SIG-M5 (cell line): Measurements from ENCODE around the gene LHX2.
"Not testable (repeated sequence)": the region's sequence is repeated elsewhere in the genome, so short reads cannot be mapped to it uniquely, and the experiment has no call there.

Experiments
- DNase-seq: peaks from one replicate; lab custom pipeline; 2025; lab: John Stamatoyannopoulos, UW

The LHX2 gene, protein sequence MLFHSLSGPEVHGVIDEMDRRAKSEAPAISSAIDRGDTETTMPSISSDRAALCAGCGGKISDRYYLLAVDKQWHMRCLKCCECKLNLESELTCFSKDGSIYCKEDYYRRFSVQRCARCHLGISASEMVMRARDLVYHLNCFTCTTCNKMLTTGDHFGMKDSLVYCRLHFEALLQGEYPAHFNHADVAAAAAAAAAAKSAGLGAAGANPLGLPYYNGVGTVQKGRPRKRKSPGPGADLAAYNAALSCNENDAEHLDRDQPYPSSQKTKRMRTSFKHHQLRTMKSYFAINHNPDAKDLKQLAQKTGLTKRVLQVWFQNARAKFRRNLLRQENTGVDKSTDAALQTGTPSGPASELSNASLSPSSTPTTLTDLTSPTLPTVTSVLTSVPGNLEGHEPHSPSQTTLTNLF

DNA sequence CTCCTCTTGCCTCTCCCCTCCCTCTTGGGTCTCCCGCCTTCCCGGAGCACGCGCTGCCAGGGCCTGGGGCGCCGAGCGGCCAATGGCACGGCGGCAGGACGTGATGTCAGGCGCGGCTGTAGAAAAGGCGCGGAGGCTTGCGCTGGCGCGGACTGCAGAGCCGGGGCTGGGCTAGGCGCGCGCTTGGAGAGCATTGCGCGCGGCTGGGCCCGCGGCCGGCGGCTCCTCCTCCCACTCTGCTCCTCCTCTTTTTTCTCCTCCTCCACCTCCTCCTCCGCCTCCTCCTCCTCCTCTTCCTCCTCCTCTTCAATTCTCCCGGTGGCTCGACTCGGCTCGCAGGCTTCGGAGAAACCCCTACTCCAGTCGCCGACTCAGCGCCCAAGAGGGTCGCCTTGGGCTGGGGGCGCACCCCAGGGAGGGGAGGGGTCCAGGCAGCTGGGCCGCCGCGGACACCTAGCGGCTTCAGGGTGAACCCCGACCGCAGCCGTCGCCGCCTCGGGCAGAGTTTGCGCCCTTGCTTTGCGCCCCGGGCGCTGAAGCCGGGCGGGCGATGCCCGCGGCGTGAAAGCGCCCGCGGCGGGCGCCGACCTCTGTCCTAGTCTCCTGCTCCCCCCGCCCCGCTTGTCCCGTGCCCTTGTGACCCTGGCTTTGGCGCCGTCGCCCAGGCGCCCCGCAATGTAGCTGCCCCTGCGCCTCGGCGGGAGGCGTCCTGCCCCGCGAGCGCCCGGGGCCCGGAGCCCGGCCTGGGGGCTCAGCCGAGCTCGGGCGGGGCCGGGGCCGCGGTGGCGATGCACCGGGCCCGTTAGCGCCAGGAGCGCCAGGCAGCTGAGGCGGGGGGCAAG is at the start of gene LHX2:
TSS of gene LHX2 (plus strand) at position 309 of the 842 bp plus-strand sequence. CDS start 581 bp downstream, outside the sequence.
- DNase-seq = no peak

DNA sequence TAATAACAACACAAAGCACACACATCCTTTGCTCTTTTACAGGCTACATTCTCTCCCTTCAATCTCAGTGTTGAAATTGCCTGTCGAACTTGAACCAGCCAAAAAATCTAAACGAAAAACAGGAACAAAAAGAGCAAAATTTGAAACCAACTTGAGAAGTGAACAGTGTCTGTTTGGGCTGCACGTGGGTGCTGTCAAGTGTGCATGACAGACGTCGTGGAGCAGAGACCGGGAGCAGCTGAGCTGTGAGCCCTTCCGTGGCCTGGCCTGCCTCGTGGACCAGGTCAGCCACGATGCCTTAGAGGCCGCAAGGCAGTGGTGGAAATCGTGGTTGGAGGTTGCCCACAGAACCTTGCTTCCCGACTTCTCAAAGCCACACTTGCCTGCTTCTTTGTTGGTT is 46.8 kb upstream of the LHX2 start:
- DNase-seq = no peak

DNA sequence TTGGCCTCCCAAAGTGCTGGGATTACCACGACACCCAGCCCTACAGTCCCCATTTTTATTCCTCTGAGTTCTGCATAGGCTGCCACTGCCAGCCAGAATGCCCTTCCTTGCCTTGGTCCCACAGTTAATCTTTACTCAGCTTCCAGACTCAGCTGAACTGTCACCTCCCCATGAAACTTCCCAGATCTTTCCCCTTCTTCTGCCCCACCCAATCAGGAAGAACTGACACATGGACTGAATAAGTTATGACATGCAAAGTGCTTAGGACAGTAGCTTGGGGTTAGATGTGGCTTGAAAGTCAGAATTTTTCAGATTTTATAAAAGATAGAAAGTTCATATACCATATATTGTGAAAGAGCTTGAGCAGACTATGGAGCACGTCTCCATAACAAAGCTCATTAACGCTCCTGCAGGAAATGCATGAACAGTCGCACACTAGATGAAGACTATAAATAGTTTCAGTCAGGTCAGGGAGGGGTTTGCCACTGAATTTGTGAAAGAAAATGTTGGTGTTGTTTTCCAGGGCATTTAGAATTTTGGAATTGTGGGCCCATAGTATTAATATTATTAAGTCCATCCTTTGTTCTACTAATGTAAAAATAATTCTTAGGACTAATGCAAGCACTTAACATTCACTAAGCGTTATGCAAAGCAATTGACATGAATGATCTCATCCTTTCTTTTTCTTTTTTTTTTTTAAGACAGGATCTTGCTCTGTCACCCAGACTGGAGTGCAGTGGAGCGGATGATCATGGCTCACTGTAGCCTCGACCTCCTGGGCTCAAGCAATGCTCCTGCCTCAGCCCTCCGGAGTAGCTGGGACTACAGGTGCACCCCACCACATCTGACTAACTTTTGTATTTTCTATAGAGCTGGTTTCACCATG is 45.5 kb upstream of the LHX2 start:
- DNase-seq = no peak

DNA sequence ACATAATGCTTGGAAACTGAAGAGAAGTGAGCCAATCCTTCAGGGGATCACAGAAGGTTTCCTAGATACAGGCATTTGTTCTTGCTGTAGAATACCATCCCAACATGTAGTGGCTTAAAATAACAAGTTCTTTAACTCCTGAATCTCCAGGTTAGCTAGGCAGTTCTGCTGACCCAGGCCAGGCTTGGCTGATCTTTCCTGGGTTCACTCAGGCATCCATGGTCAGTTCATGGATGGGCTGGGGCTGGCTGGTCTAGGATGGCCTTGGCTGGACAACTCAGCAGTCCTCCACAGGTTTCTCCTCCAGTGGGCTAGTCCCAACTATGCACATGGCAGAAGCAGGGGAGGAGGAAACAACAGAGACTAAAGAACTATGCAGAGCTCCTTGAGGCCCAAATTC is 44.2 kb upstream of the LHX2 start:
- DNase-seq = no peak

DNA sequence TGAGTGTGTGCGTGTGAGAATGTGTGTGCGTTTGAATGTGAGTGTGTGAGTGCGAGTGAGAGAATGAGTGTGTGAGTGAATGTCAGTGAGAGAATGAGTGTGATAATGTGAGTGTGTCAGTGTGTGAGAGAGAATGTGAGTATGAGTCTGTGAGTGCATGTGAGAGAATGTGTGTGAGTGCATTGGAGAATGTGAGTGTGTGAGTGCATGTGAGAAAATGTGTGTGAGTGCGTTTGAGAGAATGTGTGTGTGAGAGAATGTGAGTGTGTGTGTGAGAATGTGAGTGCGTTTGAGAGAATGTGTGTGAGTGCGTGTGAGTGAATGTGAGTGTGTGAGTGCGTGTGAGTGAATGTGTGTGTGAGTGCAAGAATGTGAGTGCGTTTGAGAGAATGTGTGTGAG is 39.0 kb upstream of the LHX2 start:
- no peak for DNase-seq

DNA sequence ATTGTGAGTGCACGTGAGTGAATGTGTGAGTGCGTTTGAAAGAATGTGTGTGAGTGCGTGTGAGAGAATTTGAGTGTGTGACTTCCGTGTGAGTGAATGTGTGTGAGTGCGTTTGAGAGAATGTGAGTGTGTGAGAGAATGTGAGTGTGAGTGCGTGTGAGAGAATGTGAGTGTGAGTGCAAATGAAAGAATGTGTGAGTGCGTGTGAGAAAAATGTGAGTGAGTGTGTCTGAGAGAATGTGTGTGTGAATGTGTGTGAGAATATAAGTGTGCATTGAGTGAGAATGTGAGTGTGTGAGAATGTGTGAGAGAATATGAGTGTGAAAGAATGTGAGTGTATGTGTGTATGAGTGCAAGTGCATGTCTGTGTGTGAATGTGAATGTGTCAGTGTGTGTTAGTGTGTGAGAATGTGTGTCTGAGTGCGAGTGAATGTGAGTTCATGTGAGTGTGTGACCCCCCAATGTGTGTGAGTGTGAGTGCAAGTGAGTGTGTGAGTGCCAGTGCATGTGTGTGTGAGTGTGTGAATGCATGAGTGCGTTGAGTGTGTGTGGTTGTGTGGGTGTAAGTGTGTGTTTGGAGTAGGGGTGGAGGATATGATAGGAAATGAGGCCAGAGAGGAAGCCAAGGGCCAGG is 37.9 kb upstream of the LHX2 start:
- DNase-seq = no peak

DNA sequence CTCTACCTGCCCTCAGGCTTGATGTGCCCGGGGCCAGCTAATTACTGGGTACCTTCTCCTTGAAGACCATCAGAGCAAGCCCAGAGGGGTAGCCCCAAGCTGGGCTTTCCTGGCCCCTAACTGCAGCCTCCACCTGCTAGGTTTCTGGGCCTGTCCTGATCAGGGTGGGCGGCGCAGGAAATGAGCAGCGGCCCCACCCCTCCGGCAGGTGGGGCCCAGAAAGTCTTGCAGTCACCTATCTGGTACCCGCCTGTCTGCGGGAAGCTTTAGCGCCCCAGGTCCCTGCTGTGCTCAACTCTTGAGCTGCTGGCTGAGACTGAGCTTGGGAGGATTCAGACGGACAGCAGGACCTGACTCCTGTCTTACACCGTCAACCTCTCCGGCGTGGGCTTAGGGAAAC is 37.1 kb upstream of the LHX2 start:
- no peak for DNase-seq

DNA sequence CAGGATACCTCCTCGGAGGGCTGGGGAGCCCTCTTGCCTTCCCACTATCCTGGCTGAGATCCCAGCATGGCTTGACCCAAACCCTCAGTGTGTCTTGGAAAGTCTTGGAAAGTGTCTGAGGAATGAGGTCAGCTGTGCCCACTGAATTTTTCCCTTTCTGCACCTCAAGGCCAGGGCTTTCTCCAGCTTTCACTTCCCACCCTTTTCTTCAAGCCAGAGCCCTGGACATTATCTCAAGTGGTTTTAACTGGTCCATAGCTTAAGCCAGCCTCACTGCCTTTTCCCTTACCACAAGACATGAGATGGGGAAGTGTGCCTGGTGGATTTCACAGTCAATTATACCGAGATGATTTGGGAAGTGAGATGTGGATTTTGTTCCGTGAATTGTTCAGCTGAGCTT is 35.7 kb upstream of the LHX2 start:
- no peak for DNase-seq

DNA sequence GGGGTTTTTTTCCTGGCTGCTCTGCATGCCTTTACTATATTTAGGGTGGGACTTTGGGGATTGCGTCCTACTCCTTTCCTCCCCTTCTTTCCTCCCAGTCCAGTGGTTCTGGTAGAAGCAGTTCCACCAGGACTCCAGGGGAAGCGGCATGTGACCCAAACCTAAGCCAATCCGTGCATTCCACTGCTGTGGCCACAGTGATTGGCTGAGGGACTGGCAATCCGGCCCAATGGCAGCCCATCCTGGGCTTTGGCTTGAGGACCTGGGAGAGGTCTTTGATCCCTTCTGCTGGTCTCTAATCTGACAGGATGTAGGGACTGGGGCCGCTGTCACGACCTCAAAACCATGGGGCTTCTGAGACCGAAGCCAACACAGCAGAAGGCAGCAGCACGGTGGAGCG is 35.0 kb upstream of the LHX2 start:
- not testable (repeated sequence) for DNase-seq

DNA sequence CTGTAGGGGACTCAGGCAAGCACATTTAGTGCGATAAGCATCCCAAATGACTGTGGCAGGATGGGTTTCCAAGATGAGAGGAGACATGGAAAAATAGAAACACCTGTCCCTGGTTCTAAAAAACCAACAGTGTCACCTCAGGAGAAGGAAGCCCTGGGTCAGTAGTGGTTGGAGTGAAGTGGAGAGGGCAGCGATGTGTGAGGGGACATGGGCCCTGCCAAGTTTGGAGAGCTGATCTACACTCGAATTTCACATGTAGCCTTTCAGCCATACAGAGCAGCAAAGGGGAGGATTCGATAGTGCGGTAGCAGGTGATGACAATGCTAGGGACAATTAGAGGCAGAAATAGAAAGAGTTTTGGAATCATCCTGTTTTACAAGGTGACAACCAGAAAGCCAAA is 32.6 kb upstream of the LHX2 start:
- no peak for DNase-seq

DNA sequence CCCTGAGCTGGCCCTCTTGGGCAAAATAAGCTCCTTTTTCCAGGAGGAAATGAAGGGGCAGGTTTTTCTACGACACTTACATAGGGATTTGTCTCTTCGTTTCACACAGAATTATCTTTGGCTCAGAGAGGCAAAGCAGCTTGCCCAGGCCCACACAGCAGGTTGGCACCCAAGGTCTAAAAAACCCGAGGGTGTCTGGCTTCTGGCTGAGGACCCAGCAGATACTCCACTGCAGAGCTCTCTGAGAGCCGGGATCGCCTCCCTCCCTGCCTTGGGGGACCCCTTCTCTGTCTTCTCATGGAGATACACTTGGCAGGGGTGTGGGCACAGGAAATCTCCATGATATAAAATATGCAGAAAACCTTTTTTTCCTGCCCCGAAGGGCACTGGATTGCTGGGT is 29.0 kb upstream of the LHX2 start:
- no peak for DNase-seq

DNA sequence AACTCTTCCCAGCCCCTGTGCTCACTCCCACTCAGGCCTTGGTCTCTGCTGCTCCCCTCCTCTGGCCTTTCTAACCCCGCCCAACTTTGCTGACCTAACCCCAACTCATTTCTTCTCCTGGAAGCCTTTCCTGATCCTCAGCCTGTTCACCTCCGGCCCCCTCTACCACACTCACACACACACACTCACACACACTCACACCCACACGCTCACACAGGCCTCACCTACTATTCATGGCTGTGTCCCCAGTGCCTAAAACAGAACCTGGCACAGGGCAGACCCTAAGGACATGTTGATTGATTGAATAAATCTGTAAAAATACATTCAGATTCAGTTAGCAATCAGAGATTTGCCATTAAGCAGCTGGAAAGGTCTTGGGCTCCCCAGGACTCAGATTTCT is 28.5 kb upstream of the LHX2 start:
- DNase-seq = no peak

DNA sequence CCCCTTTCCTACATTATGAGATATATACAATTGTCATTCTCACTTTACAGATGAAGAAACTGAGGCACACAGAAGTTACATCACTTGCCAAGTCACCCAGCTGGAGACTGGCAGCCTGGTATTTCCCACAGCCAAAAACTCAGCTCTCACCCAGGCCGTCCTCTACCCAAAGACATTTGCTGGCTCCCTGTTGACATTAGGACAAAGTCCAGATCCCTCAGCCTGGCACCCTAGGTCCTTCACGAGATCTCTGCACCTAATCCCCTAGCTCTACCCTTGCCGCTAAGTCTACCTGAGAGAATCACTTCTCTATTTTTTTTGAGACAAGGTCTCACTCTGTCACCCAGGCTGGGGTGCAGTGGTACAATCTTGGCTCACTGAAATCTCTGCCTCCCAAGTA is 26.8 kb upstream of the LHX2 start:
- no peak for DNase-seq

DNA sequence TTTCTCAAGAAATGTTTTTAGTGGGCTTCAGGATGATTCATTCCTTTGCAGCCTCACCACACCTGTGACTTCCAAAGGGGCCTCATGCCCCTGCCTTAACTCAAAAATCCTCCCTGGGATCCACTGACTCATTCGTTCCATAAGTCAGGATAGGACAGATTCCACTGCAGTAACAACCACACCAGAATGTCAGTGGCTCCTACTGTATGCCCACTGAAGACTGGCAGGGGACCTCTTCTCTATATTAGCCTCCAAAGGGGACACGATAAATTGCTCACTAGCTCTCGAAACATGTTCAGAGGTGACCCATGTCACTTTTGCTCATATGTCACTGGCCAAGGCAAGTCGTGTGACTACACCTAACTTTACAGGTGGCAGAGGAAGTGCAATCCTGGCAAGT is 25.7 kb upstream of the LHX2 start:
- DNase-seq = no peak

DNA sequence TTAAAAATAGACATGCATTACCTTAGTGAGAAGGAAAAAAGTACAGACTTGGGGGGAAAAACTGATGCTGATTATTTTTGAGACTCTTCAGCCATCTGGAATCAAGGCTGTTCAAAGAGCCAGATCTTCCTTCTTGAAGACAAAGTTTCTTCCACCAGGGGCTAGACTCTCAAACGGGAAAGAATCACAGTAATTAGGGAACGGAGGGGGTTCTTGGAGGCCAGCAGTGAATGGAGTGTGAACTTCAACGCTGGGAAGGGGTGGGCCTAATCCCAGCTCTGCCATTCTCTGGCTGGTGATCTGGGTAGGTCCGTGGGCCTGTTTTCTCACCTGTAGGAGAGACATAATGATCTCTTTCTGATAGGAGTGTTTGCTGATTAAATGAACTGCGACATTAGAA is 21.1 kb upstream of the LHX2 start:
- DNase-seq = no peak

DNA sequence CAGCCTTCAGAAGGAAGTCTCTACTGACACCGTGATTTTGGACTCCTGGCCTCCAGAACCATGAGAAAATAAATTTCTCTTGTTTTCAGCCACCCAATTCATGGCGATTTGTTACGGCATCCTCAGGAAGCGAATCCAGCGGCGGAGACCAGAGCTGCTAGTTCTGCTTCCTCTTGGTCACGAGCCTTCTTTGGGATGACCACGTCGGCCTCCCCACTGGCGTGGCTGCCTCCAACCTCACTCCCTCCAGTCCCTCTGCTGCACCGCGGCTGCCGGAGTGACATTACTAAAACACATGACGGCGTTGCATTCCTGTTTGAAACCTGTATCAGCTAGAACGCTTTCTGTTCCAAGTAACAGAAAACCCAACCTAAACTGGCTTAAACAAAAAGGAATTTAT is 18.9 kb upstream of the LHX2 start:
- DNase-seq = not testable (repeated sequence)

DNA sequence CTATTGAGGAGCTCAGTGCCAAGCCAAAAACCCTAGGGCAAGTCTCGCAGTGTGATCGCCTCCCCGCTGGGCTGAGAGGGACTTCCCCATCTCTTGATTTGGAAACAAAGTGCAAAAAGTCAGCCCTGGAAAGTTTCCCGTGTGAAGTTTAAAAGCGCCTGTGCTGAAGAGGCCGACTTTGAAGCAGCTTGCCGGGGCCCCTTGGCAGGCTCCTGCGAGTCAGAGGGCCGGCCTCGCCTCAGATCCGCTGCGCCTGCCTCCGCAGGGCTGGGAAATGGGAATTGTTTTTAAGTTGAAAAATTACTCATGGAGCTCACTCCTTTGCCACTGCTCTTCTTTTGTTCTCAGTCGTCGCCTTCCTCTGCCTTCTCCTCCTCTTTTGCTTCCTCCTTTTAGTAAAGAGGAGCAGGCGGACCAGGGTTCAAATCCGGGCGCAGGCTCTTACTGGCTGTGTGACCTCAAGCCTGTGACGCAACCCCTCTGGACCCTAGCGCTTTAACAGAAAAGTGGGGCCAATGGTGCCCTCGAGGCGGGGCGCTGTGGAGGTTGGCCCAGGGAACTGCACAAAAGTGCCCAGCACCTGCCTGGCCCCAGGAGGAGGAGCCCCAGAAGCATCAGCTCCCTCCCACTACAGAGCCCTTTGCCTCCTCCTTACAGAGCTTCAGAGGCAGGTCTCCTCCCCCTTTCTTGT is 14.7 kb upstream of the LHX2 start:
- no peak for DNase-seq

DNA sequence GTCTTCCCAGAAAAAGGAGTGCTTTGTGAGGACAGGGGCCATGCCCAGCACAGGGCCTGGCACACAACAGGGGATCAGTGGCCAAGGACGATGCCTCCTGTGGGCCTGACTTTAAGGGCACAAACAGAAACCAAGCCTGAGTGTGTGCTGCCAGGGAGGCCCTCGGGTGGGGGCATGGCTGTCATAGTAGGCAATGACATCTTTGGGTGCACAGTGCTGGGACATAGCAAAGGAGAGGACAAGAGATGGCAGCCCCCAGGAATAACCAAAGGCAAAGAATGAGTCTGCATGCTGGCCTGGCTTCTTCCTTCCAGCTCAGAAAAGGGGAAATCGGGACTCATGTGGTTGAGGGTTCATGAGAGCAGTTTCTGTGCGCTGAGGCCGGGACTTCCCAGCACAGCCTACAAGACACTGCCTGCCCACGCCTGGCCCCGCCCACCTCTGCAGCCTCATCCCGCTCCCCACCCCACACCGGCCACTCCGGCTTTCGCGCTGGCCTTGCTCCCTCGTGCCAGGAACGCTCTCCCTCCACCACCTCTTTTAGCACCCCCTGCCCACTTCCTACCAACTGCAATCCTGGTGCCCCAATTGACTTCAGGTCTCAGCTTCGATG is 13.8 kb upstream of the LHX2 start:
- no peak for DNase-seq

DNA sequence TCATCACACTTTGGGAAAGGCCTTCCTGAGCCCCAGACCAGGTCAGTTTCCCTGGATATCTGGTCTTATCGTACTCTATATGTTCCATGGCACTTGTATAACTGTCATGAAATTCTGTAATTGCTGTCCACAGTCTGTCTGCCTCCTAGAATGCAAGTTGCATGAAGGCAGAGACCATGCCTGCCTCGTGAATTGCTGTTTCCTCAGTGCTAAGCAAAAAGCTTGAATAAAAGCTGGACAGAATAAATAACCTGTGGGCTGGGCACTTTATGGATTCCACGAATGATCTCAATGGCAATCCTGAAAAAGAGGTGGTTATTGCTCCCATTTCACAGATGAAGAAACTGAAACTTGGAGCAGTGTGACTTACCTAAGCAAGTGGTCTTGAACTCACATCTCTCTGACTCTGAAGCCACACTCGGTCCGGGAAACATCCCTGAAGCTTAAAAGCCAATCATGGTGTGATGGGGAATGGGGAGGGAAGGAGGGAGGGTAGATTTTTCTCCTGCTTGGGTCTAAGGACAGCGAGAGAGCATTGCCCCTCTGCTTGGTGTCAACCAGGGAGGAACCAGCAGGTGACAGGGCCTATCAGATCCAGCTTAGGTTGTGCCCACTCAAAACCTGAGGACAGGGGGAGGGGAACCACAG is 13.2 kb upstream of the LHX2 start:
- DNase-seq = no peak

DNA sequence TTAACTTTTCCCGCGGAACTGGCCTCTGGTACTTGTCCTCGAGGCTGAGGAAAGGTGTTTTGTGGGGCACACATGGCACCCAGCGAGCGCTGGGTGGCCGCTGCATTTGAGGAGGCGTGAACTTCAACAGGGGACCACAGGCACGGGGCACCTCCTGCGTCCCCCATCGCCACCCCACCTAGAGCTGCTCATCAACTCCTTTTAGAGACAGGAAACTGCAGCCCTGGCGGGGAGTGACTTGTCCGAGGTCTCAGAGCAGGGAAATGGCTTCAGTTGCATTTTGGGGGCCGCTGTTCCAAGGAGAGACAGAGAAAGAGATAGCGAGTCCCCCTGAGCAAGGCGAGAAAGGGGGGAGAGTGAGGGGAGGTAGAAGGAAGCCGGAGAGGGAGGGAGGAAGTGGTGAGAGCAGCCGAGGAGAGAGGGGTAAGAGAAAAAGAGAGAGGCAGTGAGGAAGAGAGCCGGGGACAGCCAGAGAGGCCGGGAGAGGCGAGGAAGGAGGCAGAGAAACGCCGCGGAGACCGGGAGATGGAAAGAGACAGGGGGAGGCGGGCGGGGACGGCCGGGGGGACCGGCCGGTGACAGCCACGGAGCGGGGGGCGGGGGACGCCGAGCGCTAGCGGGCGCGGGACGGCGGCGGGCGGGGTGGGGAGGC is 12.5 kb upstream of the LHX2 start:
- DNase-seq = no peak
